Measurements from ENCODE around the gene SEMA6C. TPM values are rescaled to one million over a fixed set of nuclear protein-coding genes. Genes with fewer than 3 reads are reported as not detected.
A peak's percentile ranks its signal among the peaks of the same experiment; 100 is the strongest.

The SEMA6C gene
- total and polyA plus RNA-seq, 8 donors = 3.9 to 31.5 (median 27.3) TPM

DNA sequence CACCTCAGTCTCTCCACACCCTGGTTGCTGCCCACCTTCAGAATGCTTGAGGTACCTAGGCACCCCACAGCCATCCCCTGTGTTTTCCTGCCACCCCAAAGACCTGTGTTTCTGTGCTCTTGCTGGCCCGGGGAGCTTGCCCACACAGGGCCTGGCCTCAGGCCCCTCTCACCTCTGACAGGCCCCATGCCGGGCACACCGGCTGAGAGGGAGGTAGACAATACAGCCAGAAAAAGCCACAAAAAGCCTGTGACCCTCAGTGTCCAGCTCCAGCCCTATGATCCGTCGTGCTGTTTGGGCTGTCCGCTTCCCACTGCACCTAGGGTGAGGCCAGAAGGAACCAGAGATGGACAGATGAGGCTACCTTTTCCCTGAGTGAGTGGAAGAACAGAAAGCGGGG is 11.4 kb downstream of the SEMA6C start:
- Histone ChIP-seq H3K27me3 (peaks cover 0 to 26% of the 10 kb centered on the region in 2 donors), H3K4me1 (peaks cover 0 to 16% of the 10 kb centered on the region in 2 donors), H3K36me3 (no peaks in the 10 kb centered on the region), H3K27ac (no peak overlapping the region), H3K4me3 (no peak overlapping the region), H3K9me3 (no peaks in the 10 kb centered on the region)
- TF ChIP-seq CTCF (IDR thresholded peaks at IDR 0.05) = no peak
- DNase-seq (no peak), ATAC-seq (no peak)
- intact Hi-C loops (cut with DNase I) = no loop called here

DNA sequence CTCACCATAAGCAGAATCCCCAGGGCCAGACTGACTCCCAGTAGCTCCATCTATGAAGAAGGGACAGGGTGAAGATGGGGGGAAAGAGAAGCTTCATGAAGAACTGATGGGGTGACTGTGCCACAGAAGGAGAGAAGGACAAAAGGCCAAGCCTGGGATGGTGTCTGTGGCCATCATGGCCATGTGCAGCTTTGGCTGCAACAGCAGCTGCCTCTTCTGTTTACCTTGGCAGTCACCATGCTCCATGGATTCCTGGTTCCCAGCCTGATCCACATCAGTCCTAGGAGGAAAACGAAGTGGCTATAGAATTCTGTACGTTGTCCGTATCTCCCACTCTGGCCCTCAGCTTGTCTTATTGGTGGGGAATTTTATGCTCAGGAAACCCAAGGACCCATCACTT is 12.0 kb downstream of the SEMA6C start:
- DNase-seq (no peak), ATAC-seq (no peak)
- TF ChIP-seq CTCF (IDR thresholded peaks at IDR 0.05) = no peak
- H3K4me1 ChIP-seq = peaks cover 0 to 16% of the 10 kb centered on the region in 2 donors
- H3K27me3 ChIP-seq = peaks cover 0 to 26% of the 10 kb centered on the region in 2 donors
- no peaks in the 10 kb centered on the region for H3K36me3 ChIP-seq
- H3K4me3 ChIP-seq = no peak overlapping the region
- intact Hi-C loops (cut with DNase I) = no loop called here
- H3K9me3 ChIP-seq = no peaks in the 10 kb centered on the region
- no peak overlapping the region for H3K27ac ChIP-seq

GRCh38 chr1:151133018-151133806 is 13.2 kb downstream of the SEMA6C start:
- no peak for DNase-seq
- Histone ChIP-seq H3K4me1 (peaks cover 0 to 16% of the 10 kb centered on the region in 2 donors), H3K4me3 (no peak overlapping the region), H3K27ac (no peak overlapping the region), H3K9me3 (no peaks in the 10 kb centered on the region), H3K36me3 (no peaks in the 10 kb centered on the region), H3K27me3 (peaks cover 0 to 26% of the 10 kb centered on the region in 2 donors)
- no peak for ATAC-seq
- no peak for TF ChIP-seq CTCF (IDR thresholded peaks at IDR 0.05)
- intact Hi-C loops (cut with DNase I) = no loop called here

GRCh38 chr1:151132335-151133017 is 14.0 kb downstream of the SEMA6C start:
- no peak for ATAC-seq
- no peak overlapping the region for H3K27ac ChIP-seq
- intact Hi-C loops (cut with DNase I) = no loop called here
- H3K4me3 ChIP-seq = peak overlapping the region in 1 of 2 donors; percentile 39
- no peaks in the 10 kb centered on the region for H3K36me3 ChIP-seq
- no peak for TF ChIP-seq CTCF (IDR thresholded peaks at IDR 0.05)
- peaks cover 0 to 16% of the 10 kb centered on the region in 2 donors for H3K4me1 ChIP-seq
- no peak for DNase-seq
- no peaks in the 10 kb centered on the region for H3K9me3 ChIP-seq
- H3K27me3 ChIP-seq = peaks cover 0 to 26% of the 10 kb centered on the region in 2 donors

DNA sequence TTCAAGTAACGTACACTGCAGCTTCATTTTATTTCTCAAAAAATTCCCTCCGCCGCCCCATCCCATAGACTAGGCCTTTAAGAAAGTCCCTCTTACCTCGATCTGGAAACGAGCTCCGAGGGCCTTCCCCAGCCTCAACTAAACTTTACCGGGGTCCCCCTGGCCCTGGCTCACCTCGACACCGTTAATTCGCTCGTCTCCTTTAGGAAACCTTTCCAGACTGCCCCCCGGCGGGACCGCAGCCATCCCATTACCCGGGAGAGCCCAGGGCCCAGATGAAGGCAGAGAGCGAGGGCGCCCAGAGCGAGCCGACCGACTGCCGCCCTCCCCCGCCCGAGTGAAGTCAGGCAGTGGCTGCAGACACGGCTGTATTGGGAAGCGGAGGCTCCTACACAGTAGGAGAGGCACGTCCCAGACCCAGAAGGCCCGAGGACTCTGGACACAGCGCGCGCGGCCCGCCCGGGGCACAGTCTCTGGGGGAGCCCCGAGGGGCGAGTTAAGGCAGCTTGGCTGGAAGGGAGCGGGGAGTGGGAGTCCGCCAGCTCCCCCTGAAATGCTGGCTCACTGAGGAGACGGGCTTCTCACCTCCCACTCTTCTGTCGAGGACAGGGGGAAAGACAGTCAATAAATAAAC is 14.6 kb downstream of the SEMA6C start:
- no peak overlapping the region for H3K27ac ChIP-seq
- H3K36me3 ChIP-seq = no peaks in the 10 kb centered on the region
- TF ChIP-seq CTCF (IDR thresholded peaks at IDR 0.05) = no peak
- peak overlapping the region; percentile 16 to 39 for H3K4me3 ChIP-seq
- DNase-seq = peak in 1 of 4 donors; percentile 25
- H3K27me3 ChIP-seq = peaks cover 0 to 26% of the 10 kb centered on the region in 2 donors
- peak; percentile 74 for ATAC-seq
- H3K4me1 ChIP-seq = peaks cover 0 to 16% of the 10 kb centered on the region in 2 donors
- no peaks in the 10 kb centered on the region for H3K9me3 ChIP-seq
- intact Hi-C loops (cut with DNase I) = no loop called here

All from left lung (tissue), 10 donors.